Kidney tubule cell (primary cell): ENCODE measurements around the gene KLLN.
"Not testable (repeated sequence)": the region's sequence is repeated elsewhere in the genome, so short reads cannot be mapped to it uniquely, and the experiment has no call there.

Experiments
- DNase-seq: peaks from one replicate; pipeline ENCODE4 v3.0.0-alpha.2; 2018; ENCODE audit warnings: low spot score

Gene KLLN

GRCh38 chr10:87866412-87866974 is 3.2 kb upstream of the KLLN start:
- no peak for DNase-seq

DNA sequence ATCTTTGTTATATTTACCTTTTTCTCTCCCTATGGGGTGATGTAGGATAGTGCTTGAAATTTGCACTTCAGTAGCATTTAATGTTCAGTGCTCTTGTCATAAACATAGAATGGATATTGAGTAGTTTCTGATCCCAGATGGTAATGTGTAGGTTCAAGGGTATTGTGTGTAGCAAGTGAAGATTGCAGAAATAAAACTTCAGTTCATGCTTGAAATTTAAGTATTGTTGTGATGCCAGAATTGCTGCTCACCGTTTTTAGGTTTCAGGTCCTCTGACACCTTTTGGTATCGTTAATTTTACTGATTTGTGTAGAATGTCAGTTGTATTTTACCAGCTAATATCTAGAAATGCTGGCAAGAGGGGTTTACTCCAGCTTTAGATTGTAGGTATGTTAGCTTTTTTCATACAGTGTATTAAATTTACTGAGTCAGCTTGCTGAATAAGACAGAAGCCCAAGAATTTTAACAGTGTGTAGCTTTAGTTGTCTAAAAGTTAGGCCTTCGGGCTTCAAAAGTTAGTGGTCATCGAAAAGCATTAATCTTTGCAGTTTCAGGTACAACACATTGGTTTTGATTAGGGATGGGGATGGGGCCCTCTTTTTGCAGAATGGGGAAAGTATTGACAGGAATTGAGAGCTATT is 2.0 kb upstream of the KLLN start:
- DNase-seq: no peak

DNA sequence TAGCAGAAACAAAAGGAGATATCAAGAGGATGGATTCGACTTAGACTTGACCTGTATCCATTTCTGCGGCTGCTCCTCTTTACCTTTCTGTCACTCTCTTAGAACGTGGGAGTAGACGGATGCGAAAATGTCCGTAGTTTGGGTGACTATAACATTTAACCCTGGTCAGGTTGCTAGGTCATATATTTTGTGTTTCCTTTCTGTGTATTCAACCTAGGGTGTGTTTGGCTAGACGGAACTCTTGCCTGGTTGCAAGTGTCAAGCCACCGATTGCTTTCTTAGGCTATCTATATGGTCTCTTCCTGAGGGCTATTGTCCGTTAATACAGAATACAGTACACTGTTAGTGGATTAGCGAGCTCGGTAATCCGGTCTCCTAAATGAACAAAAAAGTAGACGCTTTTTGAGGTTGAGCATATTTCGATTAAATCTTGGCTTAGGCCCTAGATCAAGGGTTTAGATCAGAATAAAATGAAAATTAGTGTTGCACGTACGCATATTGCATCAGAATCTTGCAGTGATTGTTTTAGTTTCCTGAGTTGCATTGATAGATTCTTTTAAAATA is 1.2 kb upstream of the KLLN start:
- no peak for DNase-seq

DNA sequence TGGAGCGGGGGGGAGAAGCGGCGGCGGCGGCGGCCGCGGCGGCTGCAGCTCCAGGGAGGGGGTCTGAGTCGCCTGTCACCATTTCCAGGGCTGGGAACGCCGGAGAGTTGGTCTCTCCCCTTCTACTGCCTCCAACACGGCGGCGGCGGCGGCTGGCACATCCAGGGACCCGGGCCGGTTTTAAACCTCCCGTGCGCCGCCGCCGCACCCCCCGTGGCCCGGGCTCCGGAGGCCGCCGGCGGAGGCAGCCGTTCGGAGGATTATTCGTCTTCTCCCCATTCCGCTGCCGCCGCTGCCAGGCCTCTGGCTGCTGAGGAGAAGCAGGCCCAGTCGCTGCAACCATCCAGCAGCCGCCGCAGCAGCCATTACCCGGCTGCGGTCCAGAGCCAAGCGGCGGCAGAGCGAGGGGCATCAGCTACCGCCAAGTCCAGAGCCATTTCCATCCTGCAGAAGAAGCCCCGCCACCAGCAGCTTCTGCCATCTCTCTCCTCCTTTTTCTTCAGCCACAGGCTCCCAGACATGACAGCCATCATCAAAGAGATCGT is 690 bp upstream of the KLLN start:
- DNase-seq: peak; percentile 45

- DNase-seq: no peak
Observed at GRCh38 chr10:87862679-87863052, 667 bp downstream of the KLLN start.

DNA sequence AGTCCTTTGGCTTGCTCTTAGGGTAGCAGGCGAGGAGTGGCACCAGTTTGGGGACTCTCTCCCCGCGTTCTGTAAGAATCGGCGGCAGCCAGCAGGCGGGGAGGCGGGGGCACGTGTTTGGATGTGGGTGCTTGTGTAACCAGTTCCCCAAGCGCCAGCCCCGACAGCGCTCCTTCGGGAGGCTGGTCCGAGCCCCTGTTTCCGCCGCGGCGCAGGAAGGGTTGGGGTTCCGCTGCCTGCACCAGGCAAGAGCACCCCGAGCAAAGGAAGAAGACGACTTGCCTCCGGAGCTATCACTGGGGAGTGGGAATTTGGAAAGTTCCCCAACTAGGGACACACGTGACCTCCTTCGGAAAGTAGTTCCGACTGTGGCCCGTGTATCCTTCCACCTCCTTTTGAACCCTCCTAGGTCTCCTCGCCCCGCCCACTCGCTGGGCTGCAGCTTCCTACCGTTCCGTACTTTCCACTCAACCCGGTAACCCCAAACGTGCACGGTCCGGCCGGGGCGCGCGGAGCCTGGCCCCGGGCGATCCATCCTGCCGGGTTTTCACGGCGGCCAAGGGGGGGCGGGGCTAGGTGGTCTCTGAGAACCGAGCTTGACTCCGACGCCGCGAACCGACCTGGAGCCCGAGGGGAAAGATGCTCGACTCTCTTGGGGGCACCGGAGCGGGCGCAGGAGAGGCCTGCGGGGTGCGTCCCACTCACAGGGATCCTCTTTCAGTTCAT is 1.2 kb downstream of the KLLN start:
- DNase-seq: peak; percentile 98

- DNase-seq: peak; percentile 83
Observed at GRCh38 chr10:87861566-87861952, 1.8 kb downstream of the KLLN start.

DNA sequence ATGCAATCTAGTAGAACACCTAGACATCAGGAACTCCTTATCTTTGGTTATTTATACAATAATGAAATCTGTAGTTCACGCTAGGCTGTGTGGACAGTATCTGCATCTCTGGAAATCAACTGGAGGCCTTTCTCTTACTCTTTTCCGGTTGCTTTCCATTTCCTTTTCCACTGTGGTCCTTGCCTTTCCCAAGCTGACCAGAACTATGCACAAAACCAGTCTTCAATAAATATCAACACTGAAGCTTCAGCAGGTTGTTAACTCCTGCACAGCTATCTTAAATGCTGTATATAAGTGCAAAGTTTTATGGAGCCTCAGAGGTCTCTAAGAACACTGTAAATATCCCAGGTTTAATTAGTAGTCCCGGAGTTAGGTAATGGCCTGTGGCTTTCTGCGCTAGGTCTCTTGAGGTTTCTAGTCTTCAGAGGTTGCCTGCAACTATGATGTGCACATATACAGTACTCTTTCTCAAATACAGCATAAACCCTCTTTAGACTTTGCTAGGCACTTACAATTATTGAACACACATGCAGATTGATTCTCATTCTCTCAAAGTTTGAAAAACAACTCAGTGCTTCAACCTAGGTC is 2.4 kb downstream of the KLLN start:
- no peak for DNase-seq

- DNase-seq: peak; percentile 71
Observed at GRCh38 chr10:87860156-87860795, 3.1 kb downstream of the KLLN start.

GRCh38 chr10:87855665-87856064 is 7.7 kb downstream of the KLLN start:
- not testable (repeated sequence) for DNase-seq

GRCh38 chr10:87855247-87855646 is 8.1 kb downstream of the KLLN start:
- DNase-seq: not testable (repeated sequence)

GRCh38 chr10:87852089-87852488 is 11.2 kb downstream of the KLLN start:
- DNase-seq: no peak

GRCh38 chr10:87850742-87851205 is 12.6 kb downstream of the KLLN start:
- DNase-seq: peak; percentile 67

DNA sequence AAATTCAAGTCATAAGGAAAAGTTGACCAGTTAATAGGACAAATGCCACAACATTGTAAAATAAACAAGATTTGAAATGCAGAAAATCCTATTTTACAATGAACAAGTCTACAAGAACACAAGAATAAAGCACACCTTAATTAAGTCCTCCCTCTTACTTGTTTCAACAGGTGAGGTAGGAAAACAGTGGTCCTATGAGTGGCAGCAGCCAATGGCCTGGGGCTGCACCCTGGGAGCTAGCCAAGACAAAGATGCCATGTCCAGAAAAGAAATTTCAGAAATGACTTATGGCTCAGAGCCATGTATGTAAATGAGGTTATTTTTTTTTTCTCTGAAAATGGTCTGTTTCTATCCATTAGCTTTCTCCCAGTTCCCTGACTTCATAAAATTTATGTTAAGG is 14.3 kb downstream of the KLLN start:
- DNase-seq: no peak

DNA sequence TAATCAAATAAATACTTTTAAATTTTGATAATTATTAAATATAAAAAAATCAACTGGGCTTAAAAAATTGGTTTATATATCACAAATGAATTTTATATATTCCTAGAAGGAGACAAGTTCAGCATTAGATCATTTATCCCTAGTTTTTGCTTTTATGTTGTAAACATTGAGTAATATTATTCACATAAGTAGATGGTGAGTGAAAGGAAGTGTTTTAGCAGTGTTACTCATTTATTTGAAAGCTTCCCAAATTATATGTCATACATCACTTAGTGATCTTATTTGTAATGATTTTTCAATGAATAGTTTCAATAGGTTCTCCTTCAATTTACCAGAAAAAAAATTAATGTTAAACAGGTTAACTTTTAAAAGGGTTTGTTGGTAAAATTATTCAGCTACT is 15.8 kb downstream of the KLLN start:
- no peak for DNase-seq

DNA sequence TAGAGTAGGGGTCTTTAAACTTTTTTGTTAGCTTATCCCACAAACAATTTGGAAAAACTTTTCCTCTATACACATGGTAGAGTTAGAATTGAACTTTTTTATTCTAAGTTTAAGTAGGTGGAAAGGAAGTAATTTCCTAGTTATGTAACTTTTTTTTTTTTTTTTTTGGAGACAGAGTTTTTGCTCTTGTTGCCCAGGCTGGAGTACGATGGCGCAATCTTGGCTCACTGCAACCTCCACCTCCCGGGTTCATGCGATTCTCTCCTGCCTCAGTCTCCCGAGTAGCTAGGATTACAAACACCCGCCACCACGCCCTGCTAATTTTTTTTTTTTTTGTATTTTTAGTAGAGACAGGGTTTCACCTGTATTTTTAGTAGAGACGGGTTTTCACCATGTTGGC is 16.6 kb downstream of the KLLN start:
- not testable (repeated sequence) for DNase-seq

GRCh38 chr10:87846023-87846422 is 17.3 kb downstream of the KLLN start:
- peak; percentile 86 for DNase-seq

- DNase-seq: no peak
Observed at GRCh38 chr10:87845624-87845998, 17.7 kb downstream of the KLLN start.

- DNase-seq: peak; percentile 69
Observed at GRCh38 chr10:87844837-87845623, 18.3 kb downstream of the KLLN start.

DNA sequence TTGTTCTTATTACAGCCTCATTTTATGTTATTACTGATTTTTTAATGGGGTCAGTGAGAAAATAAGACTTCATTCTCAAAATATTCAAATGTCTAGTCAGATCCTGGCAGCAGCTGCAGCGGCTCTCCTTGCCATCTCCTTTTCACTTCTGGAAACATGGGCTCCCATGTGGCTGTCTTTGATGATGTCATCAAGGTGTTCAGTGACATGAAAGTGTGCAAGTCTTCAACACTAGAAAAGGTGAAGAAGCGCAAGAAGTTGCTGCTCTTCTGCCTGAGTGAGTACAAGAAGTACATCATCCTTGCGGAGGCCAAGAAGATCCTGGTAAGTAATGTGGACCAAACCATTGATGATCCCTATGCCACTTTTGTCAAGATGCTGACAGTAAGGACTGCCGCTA is 19.6 kb downstream of the KLLN start:
- no peak for DNase-seq
